Raji (cell line): ENCODE measurements around the gene ACVR2A.

Experiments used
- POLR2A ChIP-seq: IDR thresholded peaks from 2 replicates; pipeline ENCODE4 v1.6.1; 2011; ENCODE audit warnings: low read depth, low read length, control low read depth; ENCODE audit not compliant: insufficient read depth

Gene ACVR2A

GRCh38 chr2:147846412-147847081 lies 1.7 kb downstream of the ACVR2A start:
- TF ChIP-seq POLR2A: no peak

- no peak for TF ChIP-seq POLR2A
These were observed 3.0 kb downstream of the ACVR2A start for GRCh38 chr2:147847746-147848391.

- TF ChIP-seq POLR2A: no peak
These were observed 6.0 kb downstream of the ACVR2A start for GRCh38 chr2:147850838-147851237.

- no peak for TF ChIP-seq POLR2A
These were observed 6.6 kb downstream of the ACVR2A start for GRCh38 chr2:147851244-147851930.

- no peak for TF ChIP-seq POLR2A
These were observed 9.8 kb downstream of the ACVR2A start for GRCh38 chr2:147854557-147855134.

- TF ChIP-seq POLR2A: no peak
These were observed 10.5 kb downstream of the ACVR2A start for GRCh38 chr2:147855316-147855715.

GRCh38 chr2:147855977-147856376 lies 11.1 kb downstream of the ACVR2A start:
- TF ChIP-seq POLR2A: no peak

- TF ChIP-seq POLR2A: no peak
These were observed 15.2 kb downstream of the ACVR2A start for GRCh38 chr2:147860009-147860408.

GRCh38 chr2:147862859-147863516 lies 18.2 kb downstream of the ACVR2A start:
- no peak for TF ChIP-seq POLR2A

GRCh38 chr2:147863835-147864234 lies 19.0 kb downstream of the ACVR2A start:
- TF ChIP-seq POLR2A: no peak

GRCh38 chr2:147865560-147865959 lies 20.7 kb downstream of the ACVR2A start:
- no peak for TF ChIP-seq POLR2A

- TF ChIP-seq POLR2A: no peak
These were observed 22.2 kb downstream of the ACVR2A start for GRCh38 chr2:147867050-147867449.

GRCh38 chr2:147869934-147870333 lies 25.1 kb downstream of the ACVR2A start:
- no peak for TF ChIP-seq POLR2A

GRCh38 chr2:147872967-147873366 lies 28.1 kb downstream of the ACVR2A start:
- no peak for TF ChIP-seq POLR2A

- no peak for TF ChIP-seq POLR2A
These were observed 29.1 kb downstream of the ACVR2A start for GRCh38 chr2:147873859-147874483.
